ENCODE data around the gene PWP1. TPM values are rescaled to one million over a fixed set of nuclear protein-coding genes. Genes with fewer than 3 reads are reported as not detected.

Gene PWP1
- 40.1 TPM for polyA plus RNA-seq (2012; ENCODE audit: low read depth, missing spikeins)

DNA sequence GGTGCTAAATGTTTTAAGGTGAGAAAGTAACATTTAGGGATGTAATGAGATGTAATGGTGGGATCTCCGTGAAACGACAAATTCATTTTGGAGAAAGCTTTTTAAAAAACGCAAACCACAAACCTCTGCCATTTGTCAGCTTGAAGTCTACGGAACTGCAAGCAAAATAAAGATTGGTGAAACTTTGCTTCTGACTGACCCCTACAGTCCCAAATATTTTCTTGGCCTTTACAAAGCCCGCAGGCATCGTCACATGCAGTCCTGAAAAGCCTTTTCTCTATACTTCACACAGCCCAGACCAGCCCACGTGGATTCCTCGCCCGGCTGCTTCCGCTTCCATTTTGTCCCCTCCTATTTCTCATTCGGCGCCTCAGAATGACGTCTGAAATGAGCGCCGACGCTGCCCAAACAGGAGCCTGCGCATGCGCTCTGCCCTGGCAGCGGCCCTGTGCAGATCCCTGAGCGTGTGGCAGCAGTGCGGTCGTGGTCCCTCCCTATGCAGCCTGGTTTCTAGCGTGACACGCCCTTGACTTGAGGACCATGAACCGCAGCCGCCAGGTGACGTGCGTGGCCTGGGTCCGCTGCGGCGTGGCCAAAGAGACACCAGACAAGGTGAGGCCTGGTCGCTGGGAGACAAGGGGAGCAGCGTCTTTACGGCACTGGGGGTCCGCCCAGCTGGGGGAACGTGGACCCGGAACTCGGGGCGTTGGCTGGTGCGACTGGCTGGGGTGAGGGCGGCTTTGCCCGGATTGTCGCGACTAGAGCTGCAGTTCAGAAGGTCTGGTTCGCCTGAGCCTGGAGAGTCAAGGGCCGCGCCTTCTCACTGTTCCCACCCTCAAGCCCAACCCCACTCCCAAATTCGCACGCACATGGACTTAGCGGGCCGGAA, at the start of gene PWP1:
TSS of gene PWP1 (plus strand) at position 440 of the 889 bp plus-strand sequence. CDS start at position 541, 101 bp downstream.
- DNase-seq (ENCODE audit: insufficient read length, low spot score) (peak; percentile 93), FAIRE-seq (peak; percentile 93)
- TF ChIP-seq PAX5 (IDR thresholded peaks at IDR 0.05; ENCODE audit: insufficient read depth, low read length, severe bottlenecking): peak; percentile 80
- peak; percentile 82 for TF ChIP-seq TAF1 (IDR thresholded peaks at IDR 0.05; ENCODE audit: low read depth, low read length)
- peak; percentile 85 for TF ChIP-seq POLR2AphosphoS5 (IDR thresholded peaks at IDR 0.05; ENCODE audit: low read depth, low read length)
- TF ChIP-seq POU2F2 (IDR thresholded peaks at IDR 0.05; ENCODE audit: low read depth, low read length): peak; percentile 73
- TF ChIP-seq POLR2A (IDR thresholded peaks at IDR 0.05; ENCODE audit: low read depth, low read length): peak; percentile 82
- TF ChIP-seq SPI1 (IDR thresholded peaks at IDR 0.05; ENCODE audit: low read depth, low read length): no peak

GRCh38 chr12:107641154-107641553, 44.4 kb upstream of the PWP1 start:
- DNase-seq (ENCODE audit: insufficient read length, low spot score) (no peak), FAIRE-seq (no peak)
- TF ChIP-seq TAF1 (IDR thresholded peaks at IDR 0.05; ENCODE audit: low read depth, low read length): no peak
- no peak for TF ChIP-seq POLR2A (IDR thresholded peaks at IDR 0.05; ENCODE audit: low read depth, low read length)
- no peak for TF ChIP-seq SPI1 (IDR thresholded peaks at IDR 0.05; ENCODE audit: low read depth, low read length)
- TF ChIP-seq PAX5 (IDR thresholded peaks at IDR 0.05; ENCODE audit: insufficient read depth, low read length, severe bottlenecking): no peak
- TF ChIP-seq POU2F2 (IDR thresholded peaks at IDR 0.05; ENCODE audit: low read depth, low read length): no peak
- TF ChIP-seq POLR2AphosphoS5 (IDR thresholded peaks at IDR 0.05; ENCODE audit: low read depth, low read length): no peak

GRCh38 chr12:107642240-107642639, 43.4 kb upstream of the PWP1 start:
- no peak for DNase-seq (ENCODE audit: insufficient read length, low spot score)
- no peak for TF ChIP-seq POLR2AphosphoS5 (IDR thresholded peaks at IDR 0.05; ENCODE audit: low read depth, low read length)
- TF ChIP-seq POLR2A (IDR thresholded peaks at IDR 0.05; ENCODE audit: low read depth, low read length): no peak
- no peak for FAIRE-seq

DNA sequence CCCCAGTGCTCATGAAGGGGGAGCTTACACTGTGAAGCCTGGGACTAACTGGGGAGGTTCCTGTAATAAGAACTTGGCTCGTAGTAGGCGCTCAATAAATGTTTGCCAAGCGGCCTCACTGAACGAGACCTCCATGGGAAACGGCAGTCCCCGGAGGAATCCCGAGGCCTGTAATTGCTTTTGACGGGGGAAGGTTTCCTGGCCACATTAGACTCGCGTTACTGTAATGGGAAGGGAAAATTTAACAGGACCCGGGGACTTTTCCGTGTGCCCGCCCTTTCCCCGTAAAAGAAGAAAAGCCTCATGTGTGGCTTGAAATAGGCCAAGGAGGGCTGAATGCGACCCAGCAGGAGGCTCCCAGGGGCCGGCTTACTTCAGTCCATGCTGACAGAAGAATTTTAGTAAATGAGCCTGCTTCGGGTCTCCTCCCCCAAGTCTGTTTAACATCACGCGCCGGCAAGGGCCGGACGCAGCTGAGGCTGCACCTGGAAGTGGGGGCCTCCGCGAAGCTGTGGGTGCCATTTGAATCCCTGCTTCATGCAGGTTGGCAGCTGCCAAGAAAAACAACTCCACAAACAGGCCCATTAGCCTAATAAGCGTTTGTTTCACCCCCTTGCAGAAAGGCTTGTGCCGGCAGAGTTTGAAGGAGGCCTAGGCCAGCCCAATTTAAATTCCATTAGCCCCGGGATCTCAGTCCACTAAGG, 39.8 kb upstream of the PWP1 start:
- FAIRE-seq (no peak), DNase-seq (ENCODE audit: insufficient read length, low spot score) (no peak)
- TF ChIP-seq POLR2AphosphoS5 (IDR thresholded peaks at IDR 0.05; ENCODE audit: low read depth, low read length) (no peak), POU2F2 (IDR thresholded peaks at IDR 0.05; ENCODE audit: low read depth, low read length) (no peak), TAF1 (IDR thresholded peaks at IDR 0.05; ENCODE audit: low read depth, low read length) (no peak), POLR2A (IDR thresholded peaks at IDR 0.05; ENCODE audit: low read depth, low read length) (no peak), SPI1 (IDR thresholded peaks at IDR 0.05; ENCODE audit: low read depth, low read length) (no peak), PAX5 (IDR thresholded peaks at IDR 0.05; ENCODE audit: insufficient read depth, low read length, severe bottlenecking) (no peak)

DNA sequence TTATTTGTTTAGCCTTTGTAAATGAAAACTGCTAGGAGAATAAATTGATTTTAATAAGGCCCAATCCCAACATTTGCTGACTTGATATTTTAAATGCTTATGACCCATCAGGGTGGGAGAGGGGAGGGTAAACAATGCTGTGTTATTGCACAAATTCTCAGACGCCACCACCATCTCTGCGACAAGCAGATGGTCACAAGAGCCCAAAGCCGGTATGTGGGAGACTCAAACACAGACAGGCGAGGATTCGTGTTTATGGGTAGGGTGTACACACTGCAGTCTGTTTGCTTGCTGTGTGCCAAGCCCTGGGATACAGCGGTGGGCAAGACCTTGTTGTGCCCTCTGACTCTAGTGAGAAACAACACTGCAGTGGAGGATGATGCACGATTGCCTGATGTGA, 39.2 kb upstream of the PWP1 start:
- no peak for DNase-seq (ENCODE audit: insufficient read length, low spot score)
- FAIRE-seq: no peak
- no peak for TF ChIP-seq PAX5 (IDR thresholded peaks at IDR 0.05; ENCODE audit: insufficient read depth, low read length, severe bottlenecking)
- TF ChIP-seq POLR2A (IDR thresholded peaks at IDR 0.05; ENCODE audit: low read depth, low read length): no peak
- no peak for TF ChIP-seq SPI1 (IDR thresholded peaks at IDR 0.05; ENCODE audit: low read depth, low read length)
- TF ChIP-seq POLR2AphosphoS5 (IDR thresholded peaks at IDR 0.05; ENCODE audit: low read depth, low read length): no peak
- TF ChIP-seq TAF1 (IDR thresholded peaks at IDR 0.05; ENCODE audit: low read depth, low read length): no peak
- TF ChIP-seq POU2F2 (IDR thresholded peaks at IDR 0.05; ENCODE audit: low read depth, low read length): no peak

DNA sequence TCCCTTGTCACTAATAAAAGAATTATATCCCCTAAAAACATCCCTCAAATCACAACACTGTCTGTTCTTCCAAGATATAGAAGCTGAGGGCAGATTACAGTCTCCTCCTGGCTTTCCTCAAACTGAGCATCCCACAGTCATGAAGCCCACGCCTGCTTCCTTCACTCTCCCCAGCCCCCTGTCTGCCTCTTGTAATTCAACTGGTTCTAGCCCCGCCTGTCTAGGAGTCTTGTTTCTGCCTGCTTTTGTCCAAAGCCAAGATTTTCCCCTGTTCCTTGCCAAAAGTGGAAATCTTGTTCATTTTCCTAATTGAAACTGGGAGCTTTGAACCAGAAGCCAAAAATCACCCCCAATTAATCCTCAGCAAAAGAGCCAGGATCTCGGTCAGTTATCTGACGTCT, 35.9 kb upstream of the PWP1 start:
- FAIRE-seq (no peak), DNase-seq (ENCODE audit: insufficient read length, low spot score) (no peak)
- TF ChIP-seq POLR2A (IDR thresholded peaks at IDR 0.05; ENCODE audit: low read depth, low read length) (no peak), TAF1 (IDR thresholded peaks at IDR 0.05; ENCODE audit: low read depth, low read length) (no peak), SPI1 (IDR thresholded peaks at IDR 0.05; ENCODE audit: low read depth, low read length) (no peak), POLR2AphosphoS5 (IDR thresholded peaks at IDR 0.05; ENCODE audit: low read depth, low read length) (no peak), PAX5 (IDR thresholded peaks at IDR 0.05; ENCODE audit: insufficient read depth, low read length, severe bottlenecking) (no peak)

DNA sequence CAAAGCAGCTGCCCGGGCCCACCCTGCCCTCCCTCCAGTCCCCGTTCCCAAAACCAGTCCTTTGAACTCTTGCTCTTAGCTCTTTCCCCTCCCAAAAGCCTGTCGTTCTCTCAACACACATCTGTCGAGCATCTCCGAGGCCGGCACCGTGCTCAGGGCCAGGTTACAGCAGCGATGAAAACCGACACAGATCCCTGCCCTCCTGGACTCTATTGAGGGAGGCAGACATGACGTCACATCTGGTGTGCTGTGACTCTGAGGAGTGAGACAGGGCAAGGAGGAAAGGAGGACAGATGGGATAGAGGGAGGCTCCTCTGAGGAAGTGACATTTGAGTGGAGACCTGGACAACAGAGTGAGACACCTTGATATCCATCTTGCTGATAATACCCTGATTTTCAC, 34.6 kb upstream of the PWP1 start:
- FAIRE-seq (no peak), DNase-seq (ENCODE audit: insufficient read length, low spot score) (no peak)

DNA sequence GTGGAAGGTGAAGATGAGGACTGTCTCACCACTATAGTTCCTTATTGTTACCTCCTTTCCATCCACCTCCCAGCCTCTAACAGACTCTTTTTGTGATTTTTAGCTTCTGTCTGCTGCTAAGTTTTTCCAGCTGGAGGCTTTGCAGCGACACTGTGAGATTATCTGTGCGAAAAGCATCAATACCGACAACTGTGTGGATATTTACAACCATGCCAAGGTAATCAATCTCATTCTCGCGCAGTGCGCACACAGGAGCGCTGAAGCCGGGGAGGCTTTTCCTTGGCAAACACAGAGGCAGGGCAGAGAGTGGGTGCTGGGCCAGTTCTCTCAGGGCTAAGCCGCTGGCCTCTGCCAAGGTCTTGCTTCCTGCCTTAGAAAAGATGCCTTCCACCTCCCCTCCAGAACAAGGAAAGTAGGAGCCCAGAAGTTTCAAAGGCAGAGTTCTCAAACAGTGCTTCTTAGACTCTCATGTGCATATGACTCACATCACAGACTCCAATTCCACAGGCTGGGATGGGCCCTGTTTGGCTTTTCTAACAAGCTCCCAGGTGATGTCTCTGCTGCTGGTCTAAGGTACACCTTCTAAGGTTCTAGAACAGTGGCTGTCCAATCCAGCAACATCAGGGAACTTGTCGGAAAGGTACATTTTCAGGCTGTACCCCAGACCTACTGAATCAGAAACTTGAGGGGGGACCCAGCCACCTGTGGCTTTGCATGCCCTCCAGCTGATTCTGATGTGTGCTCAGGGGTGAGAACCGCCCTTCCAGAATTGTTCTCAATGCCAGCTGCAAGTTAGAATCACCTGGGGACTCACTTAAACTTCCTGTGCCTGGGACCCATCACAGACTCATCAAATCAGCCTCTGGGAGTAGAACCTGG, 33.8 kb upstream of the PWP1 start:
- FAIRE-seq: no peak
- no peak for DNase-seq (ENCODE audit: insufficient read length, low spot score)
- TF ChIP-seq POLR2A (IDR thresholded peaks at IDR 0.05; ENCODE audit: low read depth, low read length) (no peak), POLR2AphosphoS5 (IDR thresholded peaks at IDR 0.05; ENCODE audit: low read depth, low read length) (no peak), SPI1 (IDR thresholded peaks at IDR 0.05; ENCODE audit: low read depth, low read length) (no peak), PAX5 (IDR thresholded peaks at IDR 0.05; ENCODE audit: insufficient read depth, low read length, severe bottlenecking) (no peak), POU2F2 (IDR thresholded peaks at IDR 0.05; ENCODE audit: low read depth, low read length) (no peak), TAF1 (IDR thresholded peaks at IDR 0.05; ENCODE audit: low read depth, low read length) (no peak)

More for the DNA sequence above, 34.6 kb upstream of the PWP1 start:
- TF ChIP-seq POU2F2 (IDR thresholded peaks at IDR 0.05; ENCODE audit: low read depth, low read length) (no peak), TAF1 (IDR thresholded peaks at IDR 0.05; ENCODE audit: low read depth, low read length) (no peak), SPI1 (IDR thresholded peaks at IDR 0.05; ENCODE audit: low read depth, low read length) (no peak)

DNA sequence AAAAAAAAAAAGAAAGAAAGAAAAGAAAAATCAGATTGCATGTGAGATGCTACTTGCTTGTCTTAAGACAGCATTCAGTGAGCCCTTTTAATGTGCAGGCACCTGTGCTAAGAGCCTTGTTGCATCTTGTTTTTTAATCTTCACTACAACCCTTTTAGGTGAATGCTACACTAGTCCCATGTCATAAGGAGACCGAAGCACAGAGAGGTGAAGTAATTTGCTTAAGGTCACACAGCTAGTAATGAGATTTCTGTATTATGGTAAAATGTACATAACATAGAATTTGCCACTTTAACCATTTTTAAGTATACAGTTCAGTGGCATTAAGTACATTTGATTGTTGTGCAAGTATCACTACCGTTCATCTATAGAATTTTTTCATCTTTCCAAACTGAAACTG, 32.1 kb upstream of the PWP1 start:
- TF ChIP-seq POLR2AphosphoS5 (IDR thresholded peaks at IDR 0.05; ENCODE audit: low read depth, low read length) (no peak), POU2F2 (IDR thresholded peaks at IDR 0.05; ENCODE audit: low read depth, low read length) (no peak), TAF1 (IDR thresholded peaks at IDR 0.05; ENCODE audit: low read depth, low read length) (no peak), SPI1 (IDR thresholded peaks at IDR 0.05; ENCODE audit: low read depth, low read length) (no peak), PAX5 (IDR thresholded peaks at IDR 0.05; ENCODE audit: insufficient read depth, low read length, severe bottlenecking) (no peak), POLR2A (IDR thresholded peaks at IDR 0.05; ENCODE audit: low read depth, low read length) (no peak)
- FAIRE-seq (no peak), DNase-seq (ENCODE audit: insufficient read length, low spot score) (no peak)

Data from GM12891 (cell line).